ENCODE measurements around the gene GAS2. TPM values are rescaled to one million over a fixed set of nuclear protein-coding genes. Genes with fewer than 3 reads are reported as not detected.

GAS2 gene
- total and polyA plus RNA-seq, 2 donors (not counting 3 experiments of a cell fraction or from before 2014, with no cell fraction given): 0.54 to 0.88 TPM

DNA sequence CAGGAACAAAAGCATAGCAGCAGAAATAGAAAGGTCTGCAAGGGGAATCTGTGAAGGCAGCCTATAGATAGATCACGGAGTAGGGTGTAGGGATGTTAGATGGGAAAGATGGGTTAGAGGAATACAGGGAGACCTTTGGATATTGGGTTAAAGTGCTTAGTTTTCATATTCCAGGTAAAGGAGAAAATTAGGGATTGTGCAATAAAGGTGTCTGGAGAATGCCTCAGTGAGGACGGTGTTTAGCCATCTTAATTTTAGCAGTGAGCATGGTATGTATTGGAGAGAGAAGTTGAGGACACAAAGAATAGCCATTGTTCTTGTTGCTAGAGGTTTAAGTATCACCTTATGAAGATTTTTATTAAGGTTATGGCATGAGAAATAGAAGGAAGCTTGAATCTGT is 17.7 kb downstream of the GAS2 start:
- Histone ChIP-seq H3K9me1 (replicated peaks; ENCODE audit: control insufficient read depth, extremely low read depth, insufficient read depth, low read length) (no peaks in the 10 kb centered on the region), H3K27me3 (ENCODE audit: control insufficient read depth in 2 of 2, insufficient read depth in 2 of 2, low read length in 2 of 2) (peaks cover 0 to 2% of the 10 kb centered on the region in 2 experiments), H3K36me3 (ENCODE audit: control insufficient read depth in 2 of 2, extremely low read depth in 1 of 2, insufficient read depth in 2 of 2, low read length in 2 of 2) (no peaks in the 10 kb centered on the region), H2AFZ (ENCODE audit: low read depth, low read length) (no peak overlapping the region), H3K79me2 (ENCODE audit: control insufficient read depth, insufficient read depth, low read length) (no peaks in the 10 kb centered on the region), H3K4me3 (replicated peaks in 1 of 3; ENCODE audit: insufficient read depth in 1 of 3, low read depth in 1 of 3, low read length in 3 of 3) (no peak overlapping the region), H3K9ac (replicated peaks; ENCODE audit: extremely low read depth, insufficient read depth, low read length) (no peak overlapping the region), H3K9me3 (replicated peaks; ENCODE audit: control insufficient read depth, insufficient read depth, low read length) (no peaks in the 10 kb centered on the region), H3K27ac (ENCODE audit: insufficient read depth, low read depth, low read length) (no peak overlapping the region), H4K20me1 (replicated peaks; ENCODE audit: control insufficient read depth, extremely low read depth, insufficient read depth, low read length) (no peaks in the 10 kb centered on the region), H3K4me2 (ENCODE audit: insufficient read depth, low read length) (no peak overlapping the region), H3K4me1 (ENCODE audit: control insufficient read depth, extremely low read depth, insufficient read depth, low read length) (no peaks in the 10 kb centered on the region)
- intact Hi-C loops (cut with micrococcal nuclease) (no loop called here), dilution Hi-C loops (cut with MboI; ENCODE audit: extremely low pct_ligation_motif_present, low sequenced_read_pairs) (no loop called here)
- ChIA-PET CTCF (interaction anchor here (1.5 kb wide), 1 partner anchor 9 kb away, joined by 5 read pairs; no protein-coding TSS in a partner anchor), POLR2A (no interaction called here)
- TF ChIP-seq EZH2 (IDR thresholded peaks at IDR 0.05; ENCODE audit: borderline replicate concordance, low read depth, low read length, severe bottlenecking): no peak
- TF ChIP-seq POLR2A (IDR thresholded peaks at IDR 0.05; ENCODE audit: low read depth, low read length): no peak
- TF ChIP-seq, protein P1, sequence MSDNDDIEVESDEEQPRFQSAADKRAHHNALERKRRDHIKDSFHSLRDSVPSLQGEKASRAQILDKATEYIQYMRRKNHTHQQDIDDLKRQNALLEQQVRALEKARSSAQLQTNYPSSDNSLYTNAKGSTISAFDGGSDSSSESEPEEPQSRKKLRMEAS (IDR thresholded peaks at IDR 0.05; ENCODE audit: insufficient read depth, insufficient read length): no peak
- no peak for TF ChIP-seq MYC (IDR thresholded peaks at IDR 0.05; ENCODE audit: low read depth, low read length)
- TF ChIP-seq, protein P2, sequence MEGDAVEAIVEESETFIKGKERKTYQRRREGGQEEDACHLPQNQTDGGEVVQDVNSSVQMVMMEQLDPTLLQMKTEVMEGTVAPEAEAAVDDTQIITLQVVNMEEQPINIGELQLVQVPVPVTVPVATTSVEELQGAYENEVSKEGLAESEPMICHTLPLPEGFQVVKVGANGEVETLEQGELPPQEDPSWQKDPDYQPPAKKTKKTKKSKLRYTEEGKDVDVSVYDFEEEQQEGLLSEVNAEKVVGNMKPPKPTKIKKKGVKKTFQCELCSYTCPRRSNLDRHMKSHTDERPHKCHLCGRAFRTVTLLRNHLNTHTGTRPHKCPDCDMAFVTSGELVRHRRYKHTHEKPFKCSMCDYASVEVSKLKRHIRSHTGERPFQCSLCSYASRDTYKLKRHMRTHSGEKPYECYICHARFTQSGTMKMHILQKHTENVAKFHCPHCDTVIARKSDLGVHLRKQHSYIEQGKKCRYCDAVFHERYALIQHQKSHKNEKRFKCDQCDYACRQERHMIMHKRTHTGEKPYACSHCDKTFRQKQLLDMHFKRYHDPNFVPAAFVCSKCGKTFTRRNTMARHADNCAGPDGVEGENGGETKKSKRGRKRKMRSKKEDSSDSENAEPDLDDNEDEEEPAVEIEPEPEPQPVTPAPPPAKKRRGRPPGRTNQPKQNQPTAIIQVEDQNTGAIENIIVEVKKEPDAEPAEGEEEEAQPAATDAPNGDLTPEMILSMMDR (IDR thresholded peaks at IDR 0.05; ENCODE audit: extremely low read depth in 1 of 2, insufficient read depth in 1 of 2, low read depth in 1 of 2, low read length in 2 of 2): no peak
- TF ChIP-seq FOS (IDR thresholded peaks at IDR 0.05; ENCODE audit: borderline replicate concordance, insufficient read depth, low read length): no peak
- TF ChIP-seq GATA2 (IDR thresholded peaks at IDR 0.05; ENCODE audit: insufficient read depth, insufficient read length, low read depth, low read length): no peak
- no peak for TF ChIP-seq POLR2AphosphoS5 (IDR thresholded peaks at IDR 0.05; ENCODE audit: insufficient read depth, low read depth, low read length)
- no peak for TF ChIP-seq JUN (IDR thresholded peaks at IDR 0.05; ENCODE audit: borderline replicate concordance, insufficient read depth, insufficient read length, low read depth)
- DNase-seq (ENCODE audit: low read depth, low spot score) (no peak), FAIRE-seq (no peak)
- BruUV-seq (replicated peaks): no TSS peak
